Smooth muscle cell of bladder (primary cell): ENCODE data around the gene SLC30A1. TPM values are rescaled to one million over a fixed set of nuclear protein-coding genes. Genes with fewer than 3 reads are reported as not detected.

Experiments
- total RNA-seq: library from RNA; depleted of rRNA; stranded (reverse); fragments of >200 nt; gene quantifications from 2 replicates; pipeline ENCODE4 v1.2.3, GENCODE V29; 2014

The SLC30A1 gene
- 20.7 and 21.5 TPM in 2 replicates for total RNA-seq

GRCh38 chr1:211578640-211579439 is at the start of gene SLC30A1:
SLC30A1 (minus strand) TSS chr1:211579161; CDS start chr1:211578612, 549 bp downstream.

Other genes with a start within 250 kb of the SLC30A1 start
- not detected in 2 replicates for gene RD3, start 87.0 kb downstream of the SLC30A1 start, total RNA-seq
- gene NEK2, start 96.5 kb upstream of the SLC30A1 start, total RNA-seq: 2.1 and 2.9 TPM in 2 replicates